ENCODE data around the gene BAZ1B.

DNA sequence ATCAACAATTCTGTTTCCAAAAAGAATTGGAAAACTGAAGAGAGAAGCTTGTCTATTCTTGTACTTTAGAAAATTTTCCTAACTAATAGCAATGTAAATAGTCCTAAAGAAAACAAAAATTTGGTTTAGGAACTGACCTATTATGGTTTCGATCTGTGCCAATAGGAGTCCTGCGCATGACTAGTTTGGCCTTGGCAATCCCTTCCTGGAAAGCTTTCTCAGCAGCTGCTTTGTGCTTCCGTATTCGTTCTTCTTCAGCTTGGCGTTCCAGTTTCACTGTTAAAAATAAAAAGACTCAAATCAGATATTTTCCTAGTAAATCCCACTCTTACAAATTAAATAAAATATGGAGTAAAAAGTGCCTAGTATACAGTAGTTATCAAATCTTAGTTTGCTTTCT, 51.9 kb downstream of the BAZ1B start:
- TF ChIP-seq, protein P1, sequence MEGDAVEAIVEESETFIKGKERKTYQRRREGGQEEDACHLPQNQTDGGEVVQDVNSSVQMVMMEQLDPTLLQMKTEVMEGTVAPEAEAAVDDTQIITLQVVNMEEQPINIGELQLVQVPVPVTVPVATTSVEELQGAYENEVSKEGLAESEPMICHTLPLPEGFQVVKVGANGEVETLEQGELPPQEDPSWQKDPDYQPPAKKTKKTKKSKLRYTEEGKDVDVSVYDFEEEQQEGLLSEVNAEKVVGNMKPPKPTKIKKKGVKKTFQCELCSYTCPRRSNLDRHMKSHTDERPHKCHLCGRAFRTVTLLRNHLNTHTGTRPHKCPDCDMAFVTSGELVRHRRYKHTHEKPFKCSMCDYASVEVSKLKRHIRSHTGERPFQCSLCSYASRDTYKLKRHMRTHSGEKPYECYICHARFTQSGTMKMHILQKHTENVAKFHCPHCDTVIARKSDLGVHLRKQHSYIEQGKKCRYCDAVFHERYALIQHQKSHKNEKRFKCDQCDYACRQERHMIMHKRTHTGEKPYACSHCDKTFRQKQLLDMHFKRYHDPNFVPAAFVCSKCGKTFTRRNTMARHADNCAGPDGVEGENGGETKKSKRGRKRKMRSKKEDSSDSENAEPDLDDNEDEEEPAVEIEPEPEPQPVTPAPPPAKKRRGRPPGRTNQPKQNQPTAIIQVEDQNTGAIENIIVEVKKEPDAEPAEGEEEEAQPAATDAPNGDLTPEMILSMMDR (IDR thresholded peaks at IDR 0.05): no peak
- TF ChIP-seq POLR2AphosphoS5 (IDR thresholded peaks at IDR 0.05) (no peak), POLR2A (IDR thresholded peaks at IDR 0.05) (no peak), EP300 (IDR thresholded peaks at IDR 0.05) (no peak)
